Measurements from ENCODE around the gene DGKI. TPM values are rescaled to one million over a fixed set of nuclear protein-coding genes. Genes with fewer than 3 reads are reported as not detected.

The DGKI gene
- total RNA-seq, 4 donors from 2014 or later, result 45.1 to 71.0 (median 48.7) TPM

GRCh38 chr7:137778511-137778910 lies 68.3 kb downstream of the DGKI start:
- Histone ChIP-seq H3K27ac (no peak overlapping the region), H3K9me3 (no peaks in the 10 kb centered on the region), H3K36me3 (no peaks in the 10 kb centered on the region), H3K27me3 (no peaks in the 10 kb centered on the region), H3K4me3 (replicated peaks in 1 of 3) (no peak overlapping the region), H3K4me1 (peaks cover 0 to 2% of the 10 kb centered on the region in 2 donors)
- DNase-seq, result no peak
- TF ChIP-seq POLR2A (IDR thresholded peaks at IDR 0.05), result no peak
- TF ChIP-seq CTCF (IDR thresholded peaks at IDR 0.05), result no peak
- intact Hi-C loops (cut with DNase I), result no loop called here

- no peak for DNase-seq
- intact Hi-C loops (cut with DNase I), result no loop called here
- Histone ChIP-seq H3K27me3 (no peaks in the 10 kb centered on the region), H3K4me3 (replicated peaks in 1 of 3) (no peak overlapping the region), H3K9me3 (no peaks in the 10 kb centered on the region), H3K27ac (no peak overlapping the region), H3K4me1 (peaks cover 4 to 17% of the 10 kb centered on the region in 2 donors), H3K36me3 (no peaks in the 10 kb centered on the region)
- no peak for TF ChIP-seq POLR2A (IDR thresholded peaks at IDR 0.05)
- TF ChIP-seq CTCF (IDR thresholded peaks at IDR 0.05), result no peak
- WGBS, 2 donors, result 71 to 72% methylated on average over 4 of the region's 4 CpGs
Observed at GRCh38 chr7:137774793-137775201, 72.0 kb downstream of the DGKI start.

- no peak for TF ChIP-seq CTCF (IDR thresholded peaks at IDR 0.05)
- no peak for TF ChIP-seq POLR2A (IDR thresholded peaks at IDR 0.05)
Observed at GRCh38 chr7:137772748-137773147, 74.0 kb downstream of the DGKI start.

GRCh38 chr7:137772316-137772715 lies 74.5 kb downstream of the DGKI start:
- no peak for TF ChIP-seq CTCF (IDR thresholded peaks at IDR 0.05)
- TF ChIP-seq POLR2A (IDR thresholded peaks at IDR 0.05), result no peak
- no peaks in the 10 kb centered on the region for H3K9me3 ChIP-seq
- H3K27me3 ChIP-seq, result no peaks in the 10 kb centered on the region
- WGBS, 2 donors, result 50 to 51% methylated on average over 3 of the region's 3 CpGs
- H3K4me1 ChIP-seq, result peaks cover 4 to 28% of the 10 kb centered on the region in 2 donors
- H3K27ac ChIP-seq, result no peak overlapping the region
- no peak overlapping the region for H3K4me3 ChIP-seq (replicated peaks in 1 of 3)
- H3K36me3 ChIP-seq, result no peaks in the 10 kb centered on the region
- intact Hi-C loops (cut with DNase I), result no loop called here
- peak; percentile 42 to 52 for DNase-seq

More at GRCh38 chr7:137772748-137773147, 74.0 kb downstream of the DGKI start:
- H3K27ac ChIP-seq, result no peak overlapping the region
- H3K4me1 ChIP-seq, result peaks cover 4 to 28% of the 10 kb centered on the region in 2 donors
- no peaks in the 10 kb centered on the region for H3K27me3 ChIP-seq
- no peaks in the 10 kb centered on the region for H3K9me3 ChIP-seq
- H3K4me3 ChIP-seq (replicated peaks in 1 of 3), result no peak overlapping the region
- DNase-seq, result no peak
- intact Hi-C loops (cut with DNase I), result no loop called here
- H3K36me3 ChIP-seq, result no peaks in the 10 kb centered on the region

- Histone ChIP-seq H3K4me3 (replicated peaks in 1 of 3) (no peak overlapping the region), H3K4me1 (peaks cover 4 to 28% of the 10 kb centered on the region in 2 donors), H3K36me3 (no peaks in the 10 kb centered on the region), H3K27me3 (no peaks in the 10 kb centered on the region), H3K27ac (no peak overlapping the region), H3K9me3 (no peaks in the 10 kb centered on the region)
- no peak for DNase-seq
- intact Hi-C loops (cut with DNase I), result no loop called here
- TF ChIP-seq CTCF (IDR thresholded peaks at IDR 0.05) (no peak), POLR2A (IDR thresholded peaks at IDR 0.05) (no peak)
- 84 to 87% methylated on average over 7 of the region's 7 CpGs for WGBS, 2 donors
Observed at GRCh38 chr7:137771679-137772078, 75.1 kb downstream of the DGKI start.

Data from thyroid gland (tissue), 4 donors.